Measurements from ENCODE around the gene PARD3B.

Gene PARD3B

GRCh38 chr2:204971206-204971907 is 426.1 kb downstream of the PARD3B start:
- no peak for DNase-seq

- DNase-seq = no peak
Measured at GRCh38 chr2:204972161-204972560, 426.9 kb downstream of the PARD3B start.

DNA sequence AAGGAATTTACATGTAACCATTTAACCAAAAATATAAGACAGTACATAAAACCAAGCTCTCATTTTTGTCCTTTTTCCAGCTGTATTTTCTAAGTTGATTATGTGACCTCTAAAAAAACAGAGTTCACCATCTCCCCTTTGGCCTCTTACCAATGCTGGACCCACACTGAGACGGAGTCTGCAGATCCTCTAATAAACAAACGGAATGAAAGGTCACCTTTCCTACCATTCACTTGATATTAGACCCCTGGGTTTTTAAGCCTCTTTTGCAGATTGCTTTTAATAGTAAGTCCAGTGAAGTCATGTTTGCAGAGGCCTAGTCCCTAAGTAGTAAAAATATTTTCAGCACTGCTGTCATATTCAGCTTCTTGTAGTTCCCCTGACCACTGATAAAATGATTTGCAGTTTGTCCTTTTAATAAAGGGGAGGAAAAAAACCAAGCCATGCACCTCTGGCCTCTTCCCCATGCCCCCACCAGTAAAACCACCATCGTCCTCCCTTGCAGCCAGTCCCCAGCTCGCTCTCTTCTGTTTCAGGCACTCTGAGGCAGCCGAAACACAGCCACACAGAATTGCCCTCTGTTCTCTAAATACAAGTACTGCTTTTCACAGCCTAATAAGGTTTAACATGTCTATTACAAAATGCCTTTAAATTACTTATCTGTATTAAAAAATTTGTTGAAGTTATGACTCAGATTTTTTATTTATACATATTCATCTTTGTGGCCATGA is 427.5 kb downstream of the PARD3B start:
- DNase-seq = no peak

- DNase-seq = no peak
Measured at GRCh38 chr2:204973616-204974015, 428.3 kb downstream of the PARD3B start.

GRCh38 chr2:204974487-204974886 is 429.2 kb downstream of the PARD3B start:
- no peak for DNase-seq

- no peak for DNase-seq
Measured at GRCh38 chr2:204977914-204978313, 432.6 kb downstream of the PARD3B start.

GRCh38 chr2:204982303-204982702 is 437.0 kb downstream of the PARD3B start:
- DNase-seq = no peak

- DNase-seq = no peak
Measured at GRCh38 chr2:204984518-204984917, 439.2 kb downstream of the PARD3B start.

GRCh38 chr2:204986641-204987040 is 441.4 kb downstream of the PARD3B start:
- no peak for DNase-seq

- no peak for DNase-seq
Measured at GRCh38 chr2:204988836-204989235, 443.6 kb downstream of the PARD3B start.

DNA sequence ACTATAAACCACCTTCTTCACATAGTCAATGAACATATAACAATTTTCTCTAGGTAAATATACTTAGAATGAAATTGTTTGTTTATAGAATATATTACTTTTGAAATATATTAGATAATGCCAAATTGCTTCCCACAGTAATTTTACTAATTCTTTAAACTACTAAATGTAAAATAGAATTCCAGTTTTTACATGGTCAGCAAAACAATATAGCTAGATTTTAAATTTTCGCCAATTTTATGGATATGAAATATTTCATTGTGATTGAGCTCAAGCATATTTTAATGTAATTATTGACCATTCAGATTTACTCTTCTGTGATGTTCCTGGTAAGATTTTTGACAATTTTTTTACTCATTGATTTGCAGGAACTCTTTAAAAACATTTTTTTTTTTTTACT is 444.6 kb downstream of the PARD3B start:
- no peak for DNase-seq

GRCh38 chr2:205001300-205001966 is 456.2 kb downstream of the PARD3B start:
- no peak for DNase-seq

DNA sequence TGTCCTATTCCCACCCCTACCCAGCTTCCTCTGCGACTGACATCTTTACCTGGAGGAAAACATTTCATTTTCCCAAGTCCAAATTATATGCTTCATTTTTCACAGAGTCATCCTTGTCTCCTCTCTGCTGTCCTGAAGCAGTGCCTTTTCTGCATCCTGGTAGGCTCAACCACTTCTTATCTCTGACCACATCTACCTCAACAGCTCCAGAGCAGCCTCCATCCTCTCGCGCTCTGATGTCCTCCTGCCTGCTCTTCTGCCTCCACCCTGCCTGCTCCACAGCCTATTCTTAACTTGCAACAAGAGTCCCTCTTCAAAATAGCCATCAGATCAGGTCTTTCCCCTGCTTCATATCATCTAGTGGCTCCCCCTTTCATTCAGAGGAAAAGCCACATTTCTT is 457.1 kb downstream of the PARD3B start:
- no peak for DNase-seq

DNA sequence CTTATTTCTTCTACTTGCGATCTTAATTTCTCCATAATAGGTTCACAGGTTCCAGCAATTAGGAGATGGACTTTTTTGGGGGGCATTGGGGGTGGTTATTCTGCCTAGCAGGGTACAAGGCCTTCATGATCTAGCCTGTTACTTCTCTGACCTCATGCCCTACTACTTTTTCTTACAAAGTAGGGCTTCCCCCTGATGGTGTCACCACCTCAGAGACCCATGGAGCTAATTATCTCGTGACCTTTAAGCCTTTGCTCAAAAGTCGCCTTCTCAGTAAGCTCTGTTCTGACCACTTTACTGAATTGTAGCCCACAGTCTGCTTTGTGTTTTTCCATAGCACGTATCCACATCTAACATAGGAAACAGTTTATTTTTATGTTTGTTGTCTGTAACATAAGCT is 458.0 kb downstream of the PARD3B start:
- DNase-seq = no peak

- DNase-seq = no peak
Measured at GRCh38 chr2:205010196-205010595, 464.9 kb downstream of the PARD3B start.

DNA sequence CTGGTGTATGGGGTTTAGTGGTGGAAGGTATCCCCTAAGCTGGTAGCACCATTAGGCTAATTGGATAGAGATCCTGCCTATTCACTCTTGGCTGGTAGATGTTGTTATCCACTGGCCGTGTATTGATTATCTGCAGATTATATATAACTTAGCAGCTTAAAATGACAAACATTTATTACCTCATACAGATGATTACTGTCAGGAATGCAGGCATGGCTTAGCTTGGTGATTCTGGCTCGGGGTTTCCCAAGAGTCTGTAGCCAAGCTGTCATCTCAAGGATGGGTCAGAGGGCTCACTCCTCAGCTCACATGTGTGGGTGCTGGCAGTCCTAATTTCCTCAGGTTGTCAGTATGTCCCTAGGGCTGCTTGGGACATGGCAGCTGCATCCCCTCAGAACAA is 465.8 kb downstream of the PARD3B start:
- no peak for DNase-seq

DNA sequence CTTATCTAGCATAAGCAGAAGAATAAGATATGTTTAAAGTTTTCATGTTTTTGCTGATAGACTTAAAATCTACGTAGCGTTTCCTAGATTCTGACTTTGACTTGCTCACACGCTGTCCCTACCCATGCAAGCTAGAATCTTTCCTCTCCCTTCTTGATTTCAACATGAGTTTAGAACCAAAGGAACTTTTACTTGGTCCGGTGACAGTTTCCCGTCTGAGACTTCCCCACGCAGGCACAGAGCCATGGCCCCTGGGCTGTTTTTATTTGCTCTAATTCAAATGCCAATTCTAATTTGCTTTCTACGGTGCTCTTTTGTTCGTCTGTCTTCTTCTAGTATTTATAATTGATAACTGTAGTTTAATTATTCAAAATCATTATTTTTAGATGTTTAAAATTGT is 467.7 kb downstream of the PARD3B start:
- no peak for DNase-seq

DNA sequence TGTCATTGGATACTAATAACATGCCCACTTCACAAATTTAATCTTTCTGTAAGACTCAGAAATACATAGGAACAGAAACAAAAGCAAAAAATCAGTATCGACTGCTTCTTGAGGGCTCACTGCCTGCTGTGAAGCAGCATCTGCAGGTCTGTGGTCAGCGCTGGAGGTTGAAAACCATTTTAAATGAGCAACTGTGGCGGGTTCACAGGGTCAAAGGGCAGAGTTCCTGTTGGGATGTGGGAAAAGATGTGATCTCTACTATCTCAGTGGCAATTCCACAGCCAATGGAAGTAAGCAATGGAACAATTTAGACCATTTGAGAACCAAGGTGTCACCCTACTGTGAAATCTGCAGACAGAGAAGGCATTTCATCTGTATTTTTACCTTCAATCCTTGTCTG is 468.3 kb downstream of the PARD3B start:
- no peak for DNase-seq

GRCh38 chr2:205014201-205014600 is 468.9 kb downstream of the PARD3B start:
- no peak for DNase-seq

DNA sequence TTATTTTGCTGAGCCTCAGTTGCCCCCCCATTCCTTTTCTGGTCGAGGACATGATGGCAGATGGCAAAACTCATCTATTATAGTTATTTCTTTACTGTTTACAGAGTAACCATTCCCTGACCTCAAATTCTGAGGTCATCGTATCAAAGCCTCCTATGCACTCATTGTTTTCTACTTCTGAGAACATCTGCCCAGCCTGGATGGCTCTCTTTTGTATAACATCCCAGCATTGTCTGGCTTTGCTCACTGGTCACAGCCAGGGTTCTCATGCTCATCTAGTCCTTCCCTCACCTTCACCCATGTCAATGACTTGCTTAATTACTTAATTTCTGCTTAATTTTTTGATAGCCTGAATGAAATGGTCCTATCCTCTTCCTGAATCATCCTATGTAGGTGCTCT is 472.1 kb downstream of the PARD3B start:
- no peak for DNase-seq

- no peak for DNase-seq
Measured at GRCh38 chr2:205017912-205018311, 472.6 kb downstream of the PARD3B start.

DNA sequence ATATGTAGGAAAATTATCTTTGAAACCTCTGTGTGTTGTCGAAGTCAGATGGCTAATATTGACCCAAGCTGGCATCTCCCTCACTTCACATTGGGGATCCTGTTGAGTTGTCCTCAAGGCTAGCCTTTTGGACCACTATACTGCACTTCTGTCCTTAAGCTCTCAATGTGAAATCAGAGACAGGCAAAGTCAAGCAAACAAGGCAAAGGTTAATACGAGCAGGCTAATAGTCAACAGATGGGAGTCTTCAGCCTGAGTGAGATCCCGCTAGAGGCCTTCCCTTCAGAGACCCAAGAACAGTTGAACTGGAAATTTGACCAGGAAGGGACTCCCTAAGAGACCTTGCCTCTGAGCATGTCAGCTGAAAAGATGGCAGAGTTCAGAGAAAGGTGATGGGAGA is 475.4 kb downstream of the PARD3B start:
- DNase-seq = no peak

GRCh38 chr2:205022841-205023240 is 477.6 kb downstream of the PARD3B start:
- DNase-seq = no peak

Measured in activated effector memory CD4-positive, alpha-beta T cell treated with Interleukin-2 at 50 U/mL for 16 hours (primary cell).